HG03060 (cell line): ENCODE results near the gene CCL4L2.
"Not testable (repeated sequence)": the region's sequence is repeated elsewhere in the genome, so short reads cannot be mapped to it uniquely, and the experiment has no call there.

ENCODE experiments used
- ATAC-seq: cut with Tn5 transposase; IDR thresholded peaks from one replicate; pipeline ENCODE4 v1.9.1; 2021; ENCODE audit warnings: low read depth, moderate number of reproducible peaks; ENCODE audit not compliant: unreplicated experiment

The CCL4L2 gene

GRCh38 chr17:36219556-36219955, 8.7 kb downstream of the CCL4L2 start:
- ATAC-seq = not testable (repeated sequence)

DNA sequence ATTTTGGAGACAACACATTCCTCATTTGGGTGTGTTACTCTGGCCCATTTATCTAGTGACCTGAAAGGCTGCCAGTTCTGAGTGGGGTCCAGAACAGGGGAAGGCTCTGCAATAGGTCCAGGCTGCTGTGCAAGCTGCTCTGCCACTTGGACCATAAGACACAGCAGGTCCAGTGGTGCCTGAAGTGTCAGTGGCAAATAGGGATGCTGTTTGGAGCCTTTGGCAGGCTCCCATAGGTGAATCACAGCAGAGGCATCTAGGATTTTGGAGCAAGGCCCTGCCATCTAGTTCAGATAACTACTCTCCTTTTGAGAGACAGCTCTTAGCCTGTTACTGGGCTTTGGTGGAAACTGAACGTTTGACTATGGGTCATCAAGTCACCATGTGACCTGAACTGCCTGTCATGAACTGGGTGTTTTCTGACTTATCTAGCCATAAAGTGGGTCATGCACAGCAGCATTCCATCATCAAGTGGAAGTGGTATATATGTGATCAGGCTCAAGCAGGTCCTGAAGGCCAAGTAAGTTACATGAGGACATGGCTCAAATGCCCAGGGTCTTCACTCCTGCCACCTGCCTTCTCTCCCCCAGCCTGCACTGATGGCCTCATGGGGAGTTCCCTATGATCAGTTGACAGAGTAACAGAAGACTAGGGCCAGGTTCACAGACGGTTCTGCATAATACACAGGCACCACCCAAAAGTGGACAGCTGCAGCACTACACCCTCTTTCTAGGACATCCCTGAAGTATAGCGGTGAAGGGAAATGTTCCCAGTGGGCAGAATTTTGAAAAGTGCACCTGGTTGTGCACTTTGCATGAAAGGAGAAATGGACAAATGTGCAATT, 10.1 kb downstream of the CCL4L2 start:
- ATAC-seq = not testable (repeated sequence)

DNA sequence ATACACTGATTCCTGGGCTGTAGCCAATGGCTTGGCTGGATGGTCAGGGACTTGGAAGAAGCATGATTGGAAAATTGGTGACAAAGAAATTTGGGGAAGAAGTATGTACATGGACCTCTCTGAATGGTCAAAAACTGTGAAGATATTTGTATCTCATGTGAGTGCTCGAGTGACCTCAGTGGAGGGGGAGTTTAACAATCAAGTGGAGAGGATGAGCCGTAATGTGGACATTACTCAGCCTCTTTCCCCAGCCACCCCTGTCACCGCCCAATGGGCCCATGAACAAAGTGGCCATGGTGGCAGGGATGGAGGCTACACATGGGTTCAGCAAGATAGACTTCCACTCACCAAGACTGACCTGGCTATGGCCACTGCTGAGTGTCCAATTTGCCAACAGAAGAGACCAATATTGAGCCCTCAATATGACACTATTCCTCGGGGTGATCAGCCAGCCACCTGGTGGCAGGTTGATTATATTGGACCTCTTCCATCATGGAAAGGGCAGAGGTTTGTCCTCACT, 10.8 kb downstream of the CCL4L2 start:
- not testable (repeated sequence) for ATAC-seq

- ATAC-seq = not testable (repeated sequence)
These were observed 12.1 kb downstream of the CCL4L2 start for GRCh38 chr17:36222967-36223366.

DNA sequence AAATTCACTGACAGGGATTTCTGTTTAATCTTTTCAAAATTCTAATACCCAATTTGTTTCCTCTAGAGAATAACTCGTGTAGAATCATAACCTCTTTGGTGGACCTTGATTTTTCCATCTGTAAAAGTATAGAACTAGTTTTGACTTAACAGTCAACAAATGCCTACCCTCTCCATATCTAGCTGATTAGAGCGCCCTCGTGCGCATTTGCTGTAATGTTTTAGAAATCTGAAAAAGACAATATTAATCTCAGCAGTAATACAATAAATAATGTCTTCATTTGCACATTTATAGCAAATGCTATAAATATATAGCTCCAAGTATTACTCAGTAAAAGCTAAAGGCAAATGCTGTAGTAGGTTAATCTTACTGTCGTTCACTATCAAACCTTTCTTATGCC, 18.8 kb downstream of the CCL4L2 start:
- ATAC-seq = not testable (repeated sequence)

DNA sequence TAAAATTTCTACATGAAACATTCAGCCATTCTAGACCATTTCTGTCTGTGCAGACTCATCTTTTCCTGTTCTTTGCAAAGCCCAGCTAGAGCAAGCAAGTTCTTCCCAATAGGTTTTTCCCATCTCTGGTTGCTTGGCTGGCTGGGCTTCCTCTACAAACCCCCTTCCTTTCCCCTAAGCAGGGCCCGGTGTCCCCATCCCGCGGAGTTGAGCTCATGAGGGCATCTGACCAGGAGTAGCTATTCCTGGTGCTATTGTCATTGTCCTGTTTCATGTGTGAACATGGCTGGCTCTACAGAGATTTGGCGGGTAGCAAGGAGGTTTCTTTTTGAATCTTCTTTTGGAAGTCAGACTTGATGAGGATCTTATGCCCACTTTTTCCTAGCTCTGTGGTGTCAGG, 31.2 kb downstream of the CCL4L2 start:
- not testable (repeated sequence) for ATAC-seq
